NCI-H510A treated with DMSO at 0.1 percent for 48 hours (cell line): ENCODE measurements around the gene TRNAU1AP.

ENCODE experiments used
- DNase-seq: peaks from one replicate; lab custom pipeline; 2025; lab: John Stamatoyannopoulos, UW

Gene TRNAU1AP

GRCh38 chr1:28604962-28605361 lies 52.1 kb downstream of the TRNAU1AP start:
- DNase-seq, result no peak

- DNase-seq, result no peak
These were observed 53.9 kb downstream of the TRNAU1AP start for GRCh38 chr1:28606771-28607170.

GRCh38 chr1:28613175-28613574 lies 60.3 kb downstream of the TRNAU1AP start:
- DNase-seq, result no peak
